Hematopoietic multipotent progenitor cell treated with erythropoietin and hydrocortisone succinate and interleukin-3 and kit ligand, for 4 days (in vitro differentiated cells): Measurements from ENCODE around the gene HSF2.

Experiments
- DNase-seq: peaks from one replicate; pipeline ENCODE4 v3.0.0-alpha.2; 2015

HSF2 gene, protein sequence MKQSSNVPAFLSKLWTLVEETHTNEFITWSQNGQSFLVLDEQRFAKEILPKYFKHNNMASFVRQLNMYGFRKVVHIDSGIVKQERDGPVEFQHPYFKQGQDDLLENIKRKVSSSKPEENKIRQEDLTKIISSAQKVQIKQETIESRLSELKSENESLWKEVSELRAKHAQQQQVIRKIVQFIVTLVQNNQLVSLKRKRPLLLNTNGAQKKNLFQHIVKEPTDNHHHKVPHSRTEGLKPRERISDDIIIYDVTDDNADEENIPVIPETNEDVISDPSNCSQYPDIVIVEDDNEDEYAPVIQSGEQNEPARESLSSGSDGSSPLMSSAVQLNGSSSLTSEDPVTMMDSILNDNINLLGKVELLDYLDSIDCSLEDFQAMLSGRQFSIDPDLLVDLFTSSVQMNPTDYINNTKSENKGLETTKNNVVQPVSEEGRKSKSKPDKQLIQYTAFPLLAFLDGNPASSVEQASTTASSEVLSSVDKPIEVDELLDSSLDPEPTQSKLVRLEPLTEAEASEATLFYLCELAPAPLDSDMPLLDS

DNA sequence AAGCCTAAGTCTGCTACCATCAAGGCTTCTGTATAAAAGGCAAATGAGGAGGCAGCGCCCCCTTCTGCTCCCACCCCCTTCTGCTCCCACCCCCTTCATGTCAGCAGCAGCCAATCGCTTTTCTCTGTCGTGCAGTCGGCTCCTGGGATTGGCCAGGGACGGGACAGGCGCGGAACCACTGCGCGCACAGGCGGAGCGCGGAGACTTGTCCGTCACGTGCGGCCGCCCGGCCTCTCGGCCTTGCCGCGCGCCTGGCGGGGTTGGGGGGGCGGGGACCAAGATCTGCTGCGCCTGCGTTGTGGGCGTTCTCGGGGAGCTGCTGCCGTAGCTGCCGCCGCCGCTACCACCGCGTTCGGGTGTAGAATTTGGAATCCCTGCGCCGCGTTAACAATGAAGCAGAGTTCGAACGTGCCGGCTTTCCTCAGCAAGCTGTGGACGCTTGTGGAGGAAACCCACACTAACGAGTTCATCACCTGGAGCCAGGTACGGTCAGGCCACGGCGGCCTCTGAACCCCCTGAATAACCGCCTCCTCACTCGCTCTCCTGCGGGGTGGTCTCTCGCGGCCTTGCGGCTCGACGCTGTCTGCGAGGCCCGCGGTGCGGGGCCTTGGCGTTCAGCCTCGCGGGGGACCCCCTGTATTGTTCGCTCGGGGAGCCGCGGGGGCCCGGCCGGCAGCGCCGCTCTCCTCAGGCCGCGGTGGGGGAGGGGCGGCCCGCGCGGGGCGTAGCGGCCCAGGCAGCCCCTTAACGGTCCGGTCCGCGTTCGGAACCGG is at the start of gene HSF2:
TSS of gene HSF2 (plus strand) at position 305 of the 773 bp plus-strand sequence. CDS start at position 391, 86 bp downstream.
- DNase-seq, result peak; percentile 99

DNA sequence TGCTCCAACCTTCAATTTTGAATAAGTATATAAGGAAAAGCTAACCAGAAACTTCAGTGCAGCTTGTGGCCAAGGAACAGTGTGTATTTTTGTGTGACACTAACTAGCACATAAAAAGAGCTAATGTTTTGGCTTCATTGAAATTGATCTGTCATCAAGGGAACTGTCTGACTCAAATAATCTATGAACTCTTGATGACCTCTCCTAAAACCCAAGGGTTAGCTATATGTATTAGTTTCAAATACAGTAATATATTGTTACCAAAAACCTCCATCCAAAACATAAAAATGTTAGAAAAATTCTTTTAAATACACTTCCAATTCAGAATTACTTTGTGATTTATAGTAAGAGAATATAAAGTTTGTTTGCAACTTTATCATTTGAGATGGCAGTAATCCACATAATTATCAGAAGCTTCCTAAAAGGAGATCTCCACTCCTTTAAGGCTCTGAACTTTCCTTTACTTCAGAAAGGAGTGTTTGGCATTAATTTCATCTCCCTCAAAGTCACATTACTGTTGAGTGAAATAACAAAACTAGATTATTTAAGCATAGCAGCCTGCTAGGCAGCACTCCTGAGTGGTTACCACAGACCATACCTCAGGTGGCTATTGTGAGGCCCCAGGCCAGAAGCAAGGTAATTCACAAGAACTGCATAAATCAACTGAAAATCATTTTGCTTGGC is 46.3 kb upstream of the HSF2 start:
- no peak for DNase-seq

DNA sequence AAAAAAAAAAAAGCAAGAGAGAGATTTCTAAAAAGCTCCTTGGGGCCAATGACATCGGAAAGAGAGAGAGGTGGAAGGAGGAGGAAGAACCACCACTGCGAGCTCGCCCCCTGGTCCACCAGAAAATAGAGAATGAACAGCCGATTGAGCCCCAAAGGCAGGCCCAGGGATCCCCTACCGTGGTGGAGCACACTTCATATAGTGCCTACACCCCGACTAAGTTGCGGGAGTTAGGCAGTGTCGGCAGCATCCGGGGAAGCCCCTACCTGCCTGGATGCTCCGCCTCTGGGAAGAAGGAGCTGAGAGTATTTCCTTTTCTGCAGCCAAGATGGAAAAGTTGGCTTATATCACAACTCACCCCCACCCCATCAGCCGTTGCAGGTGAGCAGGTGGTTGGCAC is 38.6 kb upstream of the HSF2 start:
- no peak for DNase-seq

DNA sequence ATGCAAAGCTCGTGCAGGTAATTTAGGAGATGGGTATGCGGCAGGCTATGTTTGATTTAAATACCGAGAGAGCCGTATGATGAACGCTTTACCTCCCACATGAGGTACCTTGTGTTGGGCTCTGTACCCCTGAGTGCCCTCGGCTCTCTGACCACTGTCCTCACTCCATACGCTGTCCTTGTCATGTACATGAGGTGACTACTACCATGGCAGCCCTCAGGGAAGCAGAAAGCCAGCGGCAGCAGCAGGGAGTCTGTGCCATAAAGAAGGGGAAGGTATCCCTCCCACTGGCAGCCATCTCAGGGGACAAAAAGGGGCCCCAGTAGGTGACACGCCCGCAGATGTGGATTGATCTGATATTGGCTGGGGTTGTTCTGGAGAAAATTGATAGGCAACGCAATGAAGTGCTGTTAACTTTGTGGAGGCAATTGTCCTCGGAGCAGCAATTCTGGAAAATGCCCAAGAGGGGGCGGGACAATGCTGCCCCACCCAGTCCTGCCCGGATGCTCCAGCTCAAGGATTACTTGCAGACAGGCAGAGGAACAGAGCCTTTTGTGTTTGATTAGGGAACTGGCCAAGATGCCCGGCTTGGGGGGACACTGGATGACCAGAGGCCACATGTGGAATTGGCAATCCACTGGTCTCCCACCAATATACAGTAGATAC is 38.0 kb upstream of the HSF2 start:
- no peak for DNase-seq

DNA sequence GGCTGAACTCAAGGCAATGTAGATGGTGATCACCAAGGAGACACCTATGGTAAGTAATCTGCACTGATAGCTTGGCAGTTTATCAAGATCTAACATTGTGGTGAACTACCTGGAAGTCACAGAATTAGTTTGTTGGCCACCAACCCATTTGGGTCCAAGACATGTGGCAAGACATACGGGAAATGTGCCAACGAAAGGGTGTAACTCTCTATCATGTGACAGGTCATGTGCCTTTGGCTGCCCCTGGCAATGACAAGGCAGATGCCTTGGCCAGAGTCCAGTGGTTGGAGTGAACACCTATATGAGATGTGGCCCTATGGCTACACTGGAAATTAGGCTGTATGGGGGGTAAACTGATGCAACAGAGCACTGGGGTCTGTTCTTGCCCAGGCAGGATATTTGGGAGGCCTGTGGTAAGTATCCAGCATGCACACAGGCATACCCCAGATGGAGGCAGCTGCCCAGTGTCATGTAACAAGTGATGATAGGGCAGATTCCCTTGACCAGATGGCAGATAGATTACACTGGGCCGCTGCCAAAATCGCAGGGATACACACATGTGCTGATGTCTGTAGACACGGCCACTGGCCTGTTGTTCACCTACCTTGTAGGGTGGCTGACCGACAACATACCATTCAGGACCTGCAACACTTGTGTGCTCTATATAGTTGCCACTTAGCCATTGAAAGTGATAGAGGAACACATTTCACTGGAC is 35.5 kb upstream of the HSF2 start:
- no peak for DNase-seq

DNA sequence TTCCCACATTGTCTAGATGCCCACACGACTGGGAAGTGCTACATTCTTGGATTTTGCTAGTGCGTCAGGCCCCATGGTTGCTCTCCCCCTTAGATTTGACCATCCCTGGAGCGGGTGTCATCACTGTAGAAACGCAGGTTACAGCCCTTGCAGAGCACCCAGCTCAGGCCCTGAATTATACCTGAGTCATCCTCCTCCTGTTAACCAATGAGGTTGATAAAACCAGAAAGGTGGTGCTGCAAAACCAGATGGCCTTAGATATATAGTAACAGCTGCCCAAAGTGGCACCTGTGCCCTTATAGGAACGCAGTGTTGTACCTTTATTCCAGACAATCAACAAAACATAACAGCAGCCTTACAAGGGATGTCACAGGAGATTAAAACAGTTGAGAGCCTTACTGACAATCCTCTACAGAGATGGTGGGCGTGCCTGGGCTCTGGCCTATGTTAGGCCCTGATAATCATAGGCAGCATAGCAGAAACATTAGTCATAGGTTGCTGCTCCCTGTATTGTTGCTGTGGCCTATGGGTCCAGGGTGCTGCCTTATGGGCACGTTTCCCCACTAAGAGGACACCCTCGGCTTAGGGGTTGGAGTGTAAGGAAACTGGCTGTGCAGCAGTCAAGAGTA is 33.6 kb upstream of the HSF2 start:
- peak; percentile 5 for DNase-seq

DNA sequence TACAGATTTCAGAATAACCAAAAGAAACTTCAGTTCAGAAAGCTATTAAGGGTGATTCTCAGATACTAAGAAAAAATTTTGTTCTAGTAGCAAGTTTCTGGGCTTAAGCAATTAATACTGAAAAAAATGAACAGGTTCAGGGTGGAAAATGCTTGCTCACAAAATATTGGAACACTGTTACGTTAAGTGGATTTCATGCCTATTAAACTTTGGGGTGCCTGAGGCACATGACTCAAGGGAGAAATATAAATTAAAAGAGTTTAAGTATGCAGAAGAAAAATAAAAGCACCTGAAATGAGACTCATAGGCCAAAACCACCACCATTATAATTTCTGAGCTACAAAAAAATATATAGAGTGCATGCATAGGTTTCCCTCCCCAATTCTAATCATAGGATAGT is 32.3 kb upstream of the HSF2 start:
- DNase-seq, result no peak

DNA sequence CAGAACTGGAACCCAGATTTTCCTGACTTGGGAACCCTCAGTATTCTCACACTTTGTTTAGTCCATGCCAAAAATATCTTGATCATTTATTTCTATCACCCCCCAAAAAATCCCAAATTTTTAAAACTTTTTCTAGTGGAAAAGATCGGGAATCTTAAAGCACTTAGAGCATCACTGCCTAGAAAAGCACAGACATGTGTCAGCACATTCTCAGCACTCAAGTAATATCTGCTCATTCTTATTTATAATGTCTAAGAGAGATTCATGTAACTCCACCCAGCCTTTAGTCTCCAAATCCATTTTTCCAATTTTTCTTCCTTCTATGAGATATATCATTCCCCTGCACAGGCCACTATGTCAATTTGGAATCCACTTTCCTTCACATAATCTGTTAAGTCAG is 29.9 kb upstream of the HSF2 start:
- DNase-seq, result no peak

DNA sequence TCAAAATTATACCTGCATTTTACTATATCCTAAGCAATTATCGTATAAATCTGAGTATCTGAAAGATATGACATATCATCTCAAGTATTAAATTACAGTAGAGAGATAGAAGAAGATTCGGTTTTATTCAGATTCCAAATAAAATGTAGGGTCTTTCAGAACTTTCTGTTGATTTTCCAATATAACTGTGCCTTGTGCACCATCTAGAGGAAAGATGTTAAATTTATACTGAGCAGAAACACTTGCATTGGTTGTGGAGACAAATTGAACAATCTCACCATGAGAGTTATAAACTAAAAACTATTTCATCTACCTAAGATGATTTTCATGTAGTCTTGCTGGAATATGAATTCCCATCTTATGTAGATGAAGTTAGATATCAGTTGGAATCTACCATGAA is 26.8 kb upstream of the HSF2 start:
- peak; percentile 16 for DNase-seq

DNA sequence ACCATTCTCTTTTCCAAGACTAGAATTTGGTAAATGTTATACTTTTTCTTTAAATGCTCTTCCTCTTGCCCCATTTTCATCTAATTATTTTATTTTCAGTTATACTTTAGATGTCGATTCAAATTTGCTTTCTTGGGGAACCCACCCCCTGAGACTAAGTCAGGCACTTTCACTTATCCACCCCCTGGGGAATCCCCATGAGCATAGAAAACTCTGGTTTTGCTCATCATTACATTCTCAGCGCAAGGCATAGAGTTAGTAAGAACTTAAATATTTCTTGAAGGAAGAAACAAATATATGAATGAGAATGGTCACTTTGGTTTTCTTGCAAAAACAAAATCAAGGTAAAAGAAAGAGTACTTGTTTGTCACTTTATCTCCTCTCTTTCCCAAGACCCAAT is 25.1 kb upstream of the HSF2 start:
- DNase-seq, result no peak

DNA sequence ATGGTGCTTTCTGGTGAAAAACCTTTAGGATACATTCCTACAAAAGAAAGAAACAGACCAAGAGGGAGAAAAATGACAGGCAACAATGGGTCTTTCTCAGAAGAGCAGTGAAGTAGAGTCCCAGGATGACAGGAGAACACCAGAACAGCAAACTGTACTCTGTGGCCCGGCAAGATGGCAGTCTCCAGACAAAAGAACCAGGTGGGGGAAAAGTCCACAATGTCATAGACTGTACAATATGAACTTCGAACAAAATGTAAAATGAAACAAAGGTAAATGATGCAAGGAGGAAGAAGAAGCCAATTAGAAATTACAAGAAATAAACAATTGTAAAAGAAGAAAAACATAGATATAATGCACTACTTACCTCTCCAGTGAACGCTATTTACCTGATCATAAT is 23.2 kb upstream of the HSF2 start:
- no peak for DNase-seq

DNA sequence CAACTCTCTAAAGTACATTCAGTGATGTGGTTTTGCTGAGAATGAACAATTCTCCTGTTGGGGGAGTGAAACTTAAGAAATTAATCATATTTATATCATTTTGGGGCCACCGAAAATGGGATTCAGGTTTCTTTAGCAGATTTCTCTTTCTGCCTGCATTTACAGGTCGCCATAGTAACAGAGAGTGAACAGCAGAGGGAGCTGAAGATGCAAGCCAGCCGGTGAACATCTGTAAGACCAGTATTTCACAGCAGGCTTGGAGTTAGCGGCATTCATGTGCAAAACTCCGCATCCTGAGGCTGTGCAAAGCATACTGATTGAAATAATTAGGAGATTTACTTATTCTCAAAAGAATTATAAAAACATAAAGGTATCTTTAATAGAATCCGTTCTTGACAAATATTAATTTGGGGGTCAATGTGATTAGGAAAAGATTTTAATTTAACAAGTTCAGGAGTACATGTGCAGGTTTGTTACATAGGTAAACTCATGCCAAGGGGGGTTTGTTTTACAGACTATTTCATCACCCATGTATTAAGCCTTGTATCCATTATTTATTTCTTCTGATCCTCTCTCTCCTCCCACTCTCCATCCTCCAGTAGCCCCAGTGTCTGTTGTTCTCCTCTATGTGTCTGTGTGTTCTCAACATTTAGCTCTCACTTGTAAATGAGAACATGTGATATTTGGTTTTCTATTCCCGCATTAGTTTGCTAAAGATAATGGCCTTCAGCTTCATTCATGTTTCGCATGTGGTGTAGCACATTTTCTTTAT is 17.8 kb upstream of the HSF2 start:
- peak; percentile 84 for DNase-seq

DNA sequence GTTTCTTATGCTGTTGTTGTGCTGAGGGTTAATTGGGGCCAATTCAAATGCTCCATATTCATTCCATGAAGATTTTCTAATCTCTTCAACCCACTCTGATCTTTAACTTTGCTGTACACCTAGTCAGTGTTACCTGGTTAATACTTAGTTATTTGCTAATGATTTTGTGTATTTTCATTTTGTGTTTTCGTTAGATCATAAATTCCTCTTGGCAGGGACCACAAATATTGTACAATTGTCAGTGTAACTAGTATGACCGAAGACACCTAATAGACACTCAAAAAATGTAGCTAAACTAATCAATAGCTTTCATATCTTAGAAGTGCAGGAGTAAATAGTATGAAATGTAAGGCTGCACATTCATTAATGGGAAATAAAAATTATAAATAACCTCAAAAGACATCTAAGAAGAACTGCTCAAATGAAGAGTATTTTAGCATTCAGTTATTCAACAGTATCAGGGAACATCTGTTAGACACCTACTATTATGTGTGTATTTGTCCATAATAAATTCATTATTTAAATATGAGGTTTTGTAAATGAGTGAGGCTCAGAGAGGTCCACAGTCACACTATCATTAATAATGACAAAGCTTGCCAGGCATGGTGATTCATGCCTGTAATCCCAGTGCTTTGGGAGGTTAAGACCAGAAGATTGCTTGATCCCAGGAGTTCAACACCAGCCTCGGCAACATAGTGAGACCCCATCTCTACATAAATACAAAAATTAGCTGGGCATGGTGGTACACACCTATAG is 13.4 kb upstream of the HSF2 start:
- no peak for DNase-seq

DNA sequence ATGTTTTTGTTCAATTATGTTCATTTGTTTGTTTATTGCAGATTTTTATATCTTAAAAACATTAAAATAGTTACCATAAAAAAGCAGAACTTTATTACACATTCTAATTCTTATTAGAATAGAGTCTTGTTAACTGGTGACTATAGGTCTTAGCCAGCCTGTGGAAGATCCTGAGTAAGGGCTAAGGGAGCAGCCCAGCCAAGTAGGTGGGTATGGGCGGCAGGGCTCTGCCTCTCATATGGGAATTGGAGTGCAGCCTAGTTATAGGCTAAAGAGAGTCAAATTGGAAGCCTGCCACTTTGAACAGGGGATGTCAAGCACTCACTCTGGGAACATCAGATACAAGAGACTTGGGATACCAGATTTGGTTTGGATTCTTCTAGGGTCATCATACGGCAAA is 10.5 kb upstream of the HSF2 start:
- no peak for DNase-seq

DNA sequence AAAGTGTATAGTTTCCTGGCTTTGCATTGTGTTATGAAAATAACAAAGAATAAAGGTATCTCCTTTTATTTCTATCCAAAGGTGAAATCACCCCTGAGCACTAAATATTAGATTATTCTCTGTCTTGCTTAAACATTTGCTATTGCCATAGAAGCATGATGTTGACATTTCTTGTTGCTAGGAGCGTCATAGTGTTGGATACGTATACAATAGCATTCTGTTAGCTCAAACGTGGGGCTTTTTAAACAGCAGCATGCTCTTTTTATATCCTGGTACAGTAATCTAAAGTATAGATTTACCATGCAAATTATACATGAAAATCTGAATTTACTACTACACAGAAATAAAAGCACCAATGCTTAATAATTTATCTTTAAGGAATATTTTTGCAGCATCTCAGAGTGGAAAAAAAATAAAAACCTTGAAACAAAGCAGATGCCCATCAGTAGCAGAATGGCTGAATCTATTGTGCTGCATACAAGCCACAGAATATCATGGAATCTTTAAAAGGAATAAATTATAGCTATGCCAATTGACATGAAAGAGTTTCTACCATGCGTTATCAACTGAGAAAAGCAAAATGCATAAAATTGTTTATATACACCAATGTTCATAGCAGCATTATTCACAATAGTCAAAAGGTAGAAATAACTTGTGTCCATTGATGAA is 9.6 kb upstream of the HSF2 start:
- no peak for DNase-seq

DNA sequence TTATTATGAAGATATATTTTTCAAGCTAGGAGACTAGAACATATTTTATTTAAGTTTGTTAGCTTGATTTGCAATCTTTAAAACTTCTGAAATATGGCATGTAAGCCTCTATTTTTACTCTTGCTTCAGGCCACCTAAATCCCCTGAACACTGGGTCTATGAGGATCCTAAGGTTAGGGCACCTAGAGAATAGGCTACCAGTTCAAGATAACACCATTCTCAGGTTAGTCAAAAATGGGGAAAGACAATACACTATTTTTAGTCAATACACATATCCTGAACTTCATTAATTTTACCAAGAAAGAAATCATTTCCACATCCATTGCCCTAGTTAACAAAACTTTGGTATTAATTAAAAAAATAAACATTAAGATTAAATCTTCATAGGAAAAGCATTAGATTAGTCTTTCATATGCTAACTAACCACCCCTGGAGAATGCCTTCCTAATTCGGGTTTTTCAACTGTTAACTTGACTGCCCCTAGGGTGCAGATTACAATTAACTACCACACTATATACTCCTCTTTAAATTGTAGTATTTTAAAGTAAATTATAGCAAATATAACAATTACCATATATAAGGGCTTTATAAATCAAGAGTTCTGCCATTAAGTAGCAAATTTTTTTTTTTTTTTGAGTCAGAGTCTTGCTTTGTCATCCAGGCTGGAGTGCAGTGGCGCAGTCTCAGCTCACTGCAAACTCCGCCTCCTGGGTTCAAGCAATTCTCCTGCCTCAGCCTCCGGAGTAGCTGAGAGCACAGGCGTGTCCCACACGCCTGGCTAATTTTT is 6.7 kb upstream of the HSF2 start:
- no peak for DNase-seq

DNA sequence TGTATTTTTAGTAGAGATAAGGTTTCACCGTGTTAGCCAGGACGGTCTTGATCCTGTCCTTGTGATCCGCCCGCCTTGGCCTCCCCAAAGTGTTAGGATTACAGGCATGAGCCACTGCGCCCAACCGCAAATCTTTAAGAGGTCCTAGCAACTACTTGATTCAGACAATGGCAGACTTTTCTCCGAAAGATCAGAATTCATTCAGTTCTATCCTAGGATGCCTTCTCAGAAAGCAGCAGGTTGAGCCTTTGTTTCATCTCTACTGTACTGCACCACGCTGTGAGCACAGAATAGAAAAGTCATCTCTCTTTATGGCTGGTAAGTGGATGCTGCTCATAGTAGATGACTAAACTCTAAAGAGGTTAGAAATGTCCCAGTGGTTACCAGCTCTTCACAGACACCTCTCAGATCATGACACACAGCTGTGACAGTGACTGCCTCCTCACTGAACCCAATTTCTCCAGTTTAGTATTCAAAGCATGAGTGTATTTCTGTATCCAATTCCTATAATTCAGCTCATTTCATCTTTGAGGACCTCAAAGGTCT is 6.0 kb upstream of the HSF2 start:
- no peak for DNase-seq

DNA sequence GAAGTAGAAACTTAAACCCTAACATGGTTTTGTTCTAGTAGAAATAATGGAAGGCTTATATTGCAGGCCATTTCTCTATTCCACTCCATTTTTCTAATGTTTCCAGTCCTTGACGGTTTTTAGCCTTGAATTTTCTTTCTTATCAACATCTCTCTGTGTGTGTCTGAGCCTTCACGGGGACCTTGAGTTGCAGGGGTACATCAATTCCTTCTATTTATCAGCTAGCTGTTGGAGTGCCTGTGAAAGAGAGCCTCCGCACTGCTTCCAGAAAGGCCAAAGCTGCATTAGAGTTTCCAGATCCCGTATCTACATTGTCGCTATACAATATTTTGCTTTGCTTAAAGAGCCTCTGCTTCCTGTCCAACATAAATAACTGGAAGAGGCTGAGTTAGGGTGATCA is 5.4 kb upstream of the HSF2 start:
- no peak for DNase-seq

DNA sequence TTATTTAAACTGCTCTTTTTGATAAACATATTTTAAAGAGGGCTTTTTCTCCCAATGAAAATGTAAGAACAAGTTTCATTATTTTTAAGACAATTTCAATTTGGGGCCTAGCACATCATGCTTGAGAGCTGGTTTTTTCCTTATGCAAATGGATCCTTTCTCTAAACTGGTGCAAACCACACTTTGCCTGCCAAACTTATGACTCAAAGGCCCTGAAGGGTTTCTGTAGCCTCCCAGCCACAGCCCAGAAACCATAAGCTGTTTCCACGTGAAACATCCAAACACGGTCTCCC is 451 bp upstream of the HSF2 start:
- DNase-seq, result no peak
